Fibroblast of lung (primary cell): ENCODE data around the gene ABCA4. TPM values are rescaled to one million over a fixed set of nuclear protein-coding genes. Genes with fewer than 3 reads are reported as not detected.
"Not testable (repeated sequence)": the region's sequence is repeated elsewhere in the genome, so short reads cannot be mapped to it uniquely, and the experiment has no call there.

Experiments
- DNase-seq, 2 donors: peaks; one replicate each; pipeline versions ENCODE4 v3.0.0 to v3.0.0-alpha.2; 2010; ENCODE audit warnings: low read depth in 2 of 2
- H2AFZ ChIP-seq: 2 replicates; pipeline ENCODE4 v1.5.1; 2012; ENCODE audit warnings: low read length, control low read depth, inconsistent platforms
- H3K27ac ChIP-seq: 2 replicates; pipeline ENCODE4 v1.5.1; 2011; ENCODE audit warnings: low read length, control low read depth; ENCODE audit not compliant: insufficient read depth
- H3K27me3 ChIP-seq: 2 replicates; pipeline ENCODE4 v1.5.1; 2011; ENCODE audit warnings: mild to moderate bottlenecking, low read length; ENCODE audit not compliant: control insufficient read depth, insufficient read depth
- H3K36me3 ChIP-seq: 2 replicates; pipeline ENCODE4 v1.5.1; 2011; ENCODE audit warnings: low read length; ENCODE audit not compliant: control insufficient read depth, insufficient read depth
- H3K4me1 ChIP-seq: 2 replicates; pipeline ENCODE4 v1.5.1; 2011; ENCODE audit warnings: low read length; ENCODE audit not compliant: control insufficient read depth, insufficient read depth; ENCODE audit errors: extremely low read depth
- H3K4me2 ChIP-seq: 2 replicates; pipeline ENCODE4 v1.5.1; 2011; ENCODE audit warnings: low read length, control low read depth; ENCODE audit not compliant: insufficient read depth; ENCODE audit errors: extremely low read depth
- H3K4me3 ChIP-seq, 4 experiments: fragments of 200-600 bp in 1 of 4; sonication (generic) in 1 of 4; replicated peaks in 1 of 4; 2 replicates each; pipeline ENCODE4 v1.5.1; 2011 to 2016; ENCODE audit warnings: low read length in 4 of 4, low read depth in 3 of 4, mild to moderate bottlenecking in 3 of 4, control low read depth in 2 of 4, inconsistent platforms in 1 of 4, mixed read lengths in 1 of 4; ENCODE audit not compliant: insufficient read depth in 1 of 4; ENCODE audit errors: control extremely low read depth in 1 of 4
- H3K79me2 ChIP-seq: 2 replicates; pipeline ENCODE4 v1.5.1; 2012; ENCODE audit warnings: mild to moderate bottlenecking, low read length, inconsistent platforms; ENCODE audit not compliant: control insufficient read depth, insufficient read depth
- H3K9ac ChIP-seq: 2 replicates; pipeline ENCODE4 v1.5.1; 2011; ENCODE audit warnings: mild to moderate bottlenecking, low read length, control low read depth; ENCODE audit not compliant: insufficient read depth
- H3K9me3 ChIP-seq: 2 replicates; pipeline ENCODE4 v1.5.1; 2012; ENCODE audit warnings: low read depth, low read length; ENCODE audit not compliant: control insufficient read depth, insufficient read depth
- H4K20me1 ChIP-seq: 2 replicates; pipeline ENCODE4 v1.5.1; 2011; ENCODE audit warnings: low read length; ENCODE audit not compliant: control insufficient read depth, insufficient read depth; ENCODE audit errors: extremely low read depth
- EZH2 ChIP-seq: IDR thresholded peaks from 2 replicates; pipeline ENCODE4 v1.5.1; 2012; ENCODE audit warnings: low read length, control low read depth, mild to moderate bottlenecking; ENCODE audit errors: missing control alignments
- polyA plus RNA-seq, 2 donors: library from polyadenylated mRNA; depleted of rRNA in 1 of 2; stranded (reverse) in 1 of 2; unstranded in 1 of 2; fragments of >200 nt; gene quantifications; 2 replicates each; pipeline ENCODE4 v1.2.1, GENCODE V29; 2011 to 2012; ENCODE audit warnings: missing spikeins in 1 of 2
- total RNA-seq: library from RNA; depleted of rRNA; stranded (reverse); fragments of >200 nt; gene quantifications from 2 replicates; pipeline ENCODE4 v1.2.1, GENCODE V29; 2014
- TF ChIP-seq, protein P1 (sequence below), 2 donors: IDR thresholded peaks in 1 of 2; conservative IDR thresholded peaks in 1 of 2; 1 replicate in 1 of 2; 2 replicates in 1 of 2; pipeline ENCODE4 v1.5.1; 2011 to 2012; ENCODE audit warnings: low read length in 2 of 2, control low read depth in 1 of 2, inconsistent platforms in 1 of 2, low read depth in 1 of 2, mild to moderate bottlenecking in 1 of 2

ABCA4 gene
- total and polyA plus RNA-seq, 2 donors (not counting 1 experiment from before 2014, with no cell fraction given) = 0.07 to 0.33 TPM

DNA sequence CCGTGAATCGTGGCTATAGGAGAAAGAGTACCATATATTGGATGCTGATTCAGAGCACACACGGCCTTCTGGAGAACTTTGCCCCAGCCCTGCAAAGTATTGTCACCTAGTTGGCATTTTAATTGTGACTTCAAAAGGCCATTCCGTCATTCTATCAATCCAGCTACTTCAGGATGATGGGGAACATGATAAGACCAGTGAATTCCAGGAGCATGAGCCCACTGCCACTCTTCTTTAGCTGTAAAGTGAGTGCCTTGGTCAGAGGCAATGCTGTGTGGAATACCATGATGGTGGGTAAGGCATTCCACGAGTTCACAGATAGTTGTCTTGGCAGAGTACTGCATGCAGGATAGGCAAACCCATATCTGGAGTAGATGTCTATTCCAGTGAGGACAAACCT is 42.3 kb upstream of the ABCA4 start:
- H3K4me2 ChIP-seq, H3K27ac ChIP-seq, H3K36me3 ChIP-seq, H3K9ac ChIP-seq, H3K4me3 ChIP-seq, H3K27me3 ChIP-seq, H3K79me2 ChIP-seq, H3K4me1 ChIP-seq, DNase-seq, H3K9me3 ChIP-seq, H4K20me1 ChIP-seq, H2AFZ ChIP-seq: not testable (repeated sequence)

DNA sequence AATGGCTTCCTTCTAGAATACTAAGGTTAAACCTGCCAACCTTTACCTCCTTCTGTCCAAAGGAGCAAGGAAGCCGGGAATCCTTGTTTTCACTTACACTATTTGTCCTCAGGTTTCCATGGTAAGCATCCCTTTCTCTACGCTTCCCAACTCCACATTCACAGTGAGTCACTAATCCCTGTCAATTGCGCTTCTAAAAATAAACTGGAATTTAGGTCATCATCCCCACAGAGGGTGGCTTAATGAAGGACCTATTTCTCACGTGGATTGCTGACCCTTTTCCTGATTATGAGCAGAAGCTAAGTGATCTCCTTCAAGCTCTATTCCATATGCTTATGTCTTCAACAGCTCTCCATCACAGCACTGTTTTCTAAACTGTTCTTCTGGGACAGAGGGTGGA is 39.9 kb upstream of the ABCA4 start:
- no peak overlapping the region for H2AFZ ChIP-seq
- no peaks in the 10 kb centered on the region for H3K36me3 ChIP-seq
- no peaks in the 10 kb centered on the region for H3K4me1 ChIP-seq
- no peak overlapping the region for H3K4me2 ChIP-seq
- no peaks in the 10 kb centered on the region for H4K20me1 ChIP-seq
- H3K27ac ChIP-seq = no peak overlapping the region
- H3K27me3 ChIP-seq = no peaks in the 10 kb centered on the region
- H3K9me3 ChIP-seq = no peaks in the 10 kb centered on the region
- peak; percentile 59 to 85 for DNase-seq
- H3K79me2 ChIP-seq = no peaks in the 10 kb centered on the region
- H3K4me3 ChIP-seq = no peak overlapping the region
- TF ChIP-seq, protein P1, sequence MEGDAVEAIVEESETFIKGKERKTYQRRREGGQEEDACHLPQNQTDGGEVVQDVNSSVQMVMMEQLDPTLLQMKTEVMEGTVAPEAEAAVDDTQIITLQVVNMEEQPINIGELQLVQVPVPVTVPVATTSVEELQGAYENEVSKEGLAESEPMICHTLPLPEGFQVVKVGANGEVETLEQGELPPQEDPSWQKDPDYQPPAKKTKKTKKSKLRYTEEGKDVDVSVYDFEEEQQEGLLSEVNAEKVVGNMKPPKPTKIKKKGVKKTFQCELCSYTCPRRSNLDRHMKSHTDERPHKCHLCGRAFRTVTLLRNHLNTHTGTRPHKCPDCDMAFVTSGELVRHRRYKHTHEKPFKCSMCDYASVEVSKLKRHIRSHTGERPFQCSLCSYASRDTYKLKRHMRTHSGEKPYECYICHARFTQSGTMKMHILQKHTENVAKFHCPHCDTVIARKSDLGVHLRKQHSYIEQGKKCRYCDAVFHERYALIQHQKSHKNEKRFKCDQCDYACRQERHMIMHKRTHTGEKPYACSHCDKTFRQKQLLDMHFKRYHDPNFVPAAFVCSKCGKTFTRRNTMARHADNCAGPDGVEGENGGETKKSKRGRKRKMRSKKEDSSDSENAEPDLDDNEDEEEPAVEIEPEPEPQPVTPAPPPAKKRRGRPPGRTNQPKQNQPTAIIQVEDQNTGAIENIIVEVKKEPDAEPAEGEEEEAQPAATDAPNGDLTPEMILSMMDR (conservative IDR thresholded peaks at IDR 0.05 in 1 of 2, IDR thresholded peaks at IDR 0.05 in 1 of 2; ENCODE audit: low read depth in 1 of 2, low read length in 2 of 2) = no peak
- TF ChIP-seq EZH2 = no peak
- H3K9ac ChIP-seq = no peak overlapping the region

DNA sequence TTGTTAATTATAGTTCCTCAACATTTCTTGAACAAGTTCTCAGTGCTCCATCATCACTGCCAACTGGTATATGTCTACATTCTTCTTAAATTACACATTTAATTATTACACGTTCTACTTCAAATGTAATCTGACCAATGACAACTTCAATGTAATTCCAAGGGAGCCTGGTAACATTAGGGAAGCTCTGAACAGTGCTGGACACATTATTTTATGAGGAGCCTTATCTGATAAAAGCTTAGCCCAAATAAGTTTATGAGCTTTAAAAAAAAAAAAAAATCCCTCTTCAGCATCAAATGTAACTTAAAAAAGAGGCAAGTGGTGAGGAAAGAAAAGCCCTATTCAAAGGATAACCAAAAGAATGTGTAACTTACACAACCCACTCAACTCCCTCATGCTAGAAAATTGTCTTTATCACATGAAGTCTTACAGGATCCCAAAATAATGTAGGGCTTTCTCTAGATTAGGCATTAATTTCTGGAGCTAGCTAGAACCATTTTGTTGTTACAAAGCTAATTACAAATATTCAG is 35.2 kb upstream of the ABCA4 start:
- Histone ChIP-seq H2AFZ (no peak overlapping the region), H3K4me1 (no peaks in the 10 kb centered on the region), H3K4me3 (no peak overlapping the region), H3K27ac (no peak overlapping the region), H3K27me3 (no peaks in the 10 kb centered on the region), H3K9me3 (no peaks in the 10 kb centered on the region), H3K36me3 (no peaks in the 10 kb centered on the region), H3K79me2 (no peaks in the 10 kb centered on the region), H3K4me2 (no peak overlapping the region), H4K20me1 (no peaks in the 10 kb centered on the region), H3K9ac (no peak overlapping the region)
- peak in 1 of 2 donors; percentile 29 for DNase-seq
- TF ChIP-seq, protein P1 (conservative IDR thresholded peaks at IDR 0.05 in 1 of 2, IDR thresholded peaks at IDR 0.05 in 1 of 2; ENCODE audit: low read depth in 1 of 2, low read length in 2 of 2) = no peak
- TF ChIP-seq EZH2 = no peak
